ENCODE results near the gene MARCHF10. TPM values are rescaled to one million over a fixed set of nuclear protein-coding genes. Genes with fewer than 3 reads are reported as not detected.

The MARCHF10 gene
- total RNA-seq, 1 experiment from 2014 or later, result 0.39 TPM

GRCh38 chr17:62717889-62718288, 90.2 kb downstream of the MARCHF10 start:
- in situ Hi-C loops (cut with HindIII; ENCODE audit: low pct_unique_long_range_greater_than_20kb, low sequenced_read_pairs), result no loop called here
- Histone ChIP-seq H3K27ac (ENCODE audit: low read length) (no peak overlapping the region; the same call in 1 of the 2 replicates), H3K9me3 (ENCODE audit: control insufficient read depth, insufficient read depth, low read depth, low read length) (no peaks in the 10 kb centered on the region), H3K36me3 (ENCODE audit: control insufficient read depth, insufficient read depth, low read length) (no peaks in the 10 kb centered on the region), H3K4me3 (ENCODE audit: low read depth in 2 of 2, low read length in 2 of 2) (no peak overlapping the region), H3K27me3 (ENCODE audit: control insufficient read depth, insufficient read depth, low read length) (no peaks in the 10 kb centered on the region), H3K4me1 (ENCODE audit: control insufficient read depth, insufficient read depth, low read length) (no peaks in the 10 kb centered on the region; the same call in 1 of the 2 replicates)
- DNase-seq (ENCODE audit: low read depth, low spot score) (no peak), ATAC-seq (no peak)
- no TSS peak for BruUV-seq (replicated peaks)
- POLR2A ChIA-PET, result no interaction called here
- CTCF ChIA-PET, result no interaction called here
- TF ChIP-seq SIN3A (IDR thresholded peaks at IDR 0.05; ENCODE audit: borderline replicate concordance, insufficient read depth, low read depth, low read length) (no peak), REST (IDR thresholded peaks at IDR 0.05; ENCODE audit: insufficient read depth in 1 of 2, low read depth in 2 of 2, low read length in 1 of 2) (no peak), POLR2AphosphoS5 (IDR thresholded peaks at IDR 0.05; ENCODE audit: low read depth, low read length) (no peak)
- intact Hi-C loops (cut with micrococcal nuclease; ENCODE audit: unreplicated experiment), result no loop called here

- intact Hi-C loops (cut with micrococcal nuclease; ENCODE audit: unreplicated experiment), result no loop called here
- Histone ChIP-seq H3K27me3 (ENCODE audit: control insufficient read depth, insufficient read depth, low read length) (no peaks in the 10 kb centered on the region), H3K9me3 (ENCODE audit: control insufficient read depth, insufficient read depth, low read depth, low read length) (no peaks in the 10 kb centered on the region), H3K36me3 (ENCODE audit: control insufficient read depth, insufficient read depth, low read length) (no peaks in the 10 kb centered on the region), H3K4me3 (ENCODE audit: low read depth in 2 of 2, low read length in 2 of 2) (no peak overlapping the region), H3K4me1 (ENCODE audit: control insufficient read depth, insufficient read depth, low read length) (no peaks in the 10 kb centered on the region; the same call in 1 of the 2 replicates), H3K27ac (ENCODE audit: low read length) (no peak overlapping the region)
- BruUV-seq (replicated peaks), result no TSS peak
- no peak for TF ChIP-seq CTCF (IDR thresholded peaks at IDR 0.05)
- TF ChIP-seq SIN3A (IDR thresholded peaks at IDR 0.05; ENCODE audit: borderline replicate concordance, insufficient read depth, low read depth, low read length), result no peak
- TF ChIP-seq REST (IDR thresholded peaks at IDR 0.05; ENCODE audit: insufficient read depth in 1 of 2, low read depth in 2 of 2, low read length in 1 of 2), result no peak
- no peak for TF ChIP-seq TCF7L2 (IDR thresholded peaks at IDR 0.05; ENCODE audit: low read depth, low read length)
- no peak for TF ChIP-seq POLR2AphosphoS5 (IDR thresholded peaks at IDR 0.05; ENCODE audit: low read depth, low read length)
- ATAC-seq (no peak), DNase-seq (ENCODE audit: low read depth, low spot score) (no peak)
- in situ Hi-C loops (cut with HindIII; ENCODE audit: low pct_unique_long_range_greater_than_20kb, low sequenced_read_pairs), result no loop called here
- ChIA-PET CTCF (no interaction called here), POLR2A (no interaction called here)
Observed at GRCh38 chr17:62717589-62717855, 90.6 kb downstream of the MARCHF10 start.

Data from Panc1 (cell line).